Measurements from ENCODE around the gene DLGAP1. TPM values are rescaled to one million over a fixed set of nuclear protein-coding genes. Genes with fewer than 3 reads are reported as not detected.
A peak's percentile ranks its signal among the peaks of the same experiment; 100 is the strongest.

The DLGAP1 gene
- total and polyA plus RNA-seq, 2 of the 13 experiments (the other 11 are each of a cell fraction or from before 2014, with no cell fraction given), result 0.01 TPM; not detected in 1

- TF ChIP-seq TFDP2 (CRISPR knock-in tag; IDR thresholded peaks at IDR 0.05) (no peak), MAFK (conservative IDR thresholded peaks at IDR 0.05 in 1 of 2, IDR thresholded peaks at IDR 0.05 in 1 of 2; ENCODE audit: low read length in 2 of 2) (peak; percentile 77 to 92), ZMYM4 (CRISPR knock-in tag; IDR thresholded peaks at IDR 0.05) (no peak), ZNF552 (CRISPR knock-in tag; IDR thresholded peaks at IDR 0.05; ENCODE audit: borderline replicate concordance) (no peak), RELA (CRISPR knock-in tag; IDR thresholded peaks at IDR 0.05) (no peak), HOMEZ (CRISPR knock-in tag; IDR thresholded peaks at IDR 0.05; ENCODE audit: low read depth) (peak; percentile 69; the same call in 1 of the 2 replicates), SPEN (CRISPR knock-in tag; IDR thresholded peaks at IDR 0.05; ENCODE audit: low read depth) (no peak), SCMH1 (CRISPR knock-in tag; IDR thresholded peaks at IDR 0.05; ENCODE audit: borderline replicate concordance) (no peak), TIGD3 (CRISPR knock-in tag; IDR thresholded peaks at IDR 0.05; ENCODE audit: borderline replicate concordance) (no peak), POGZ (CRISPR knock-in tag; IDR thresholded peaks at IDR 0.05) (no peak), THAP11 (CRISPR knock-in tag; IDR thresholded peaks at IDR 0.05) (0 out of 2 replicates have a peak, but pooled peaks have one; percentile 4), ZBTB33 (CRISPR knock-in tag; IDR thresholded peaks at IDR 0.05) (0 out of 2 replicates have a peak, but pooled peaks have one; percentile 17), AKAP8 (CRISPR knock-in tag; IDR thresholded peaks at IDR 0.05) (no peak), FOXJ3 (CRISPR knock-in tag; IDR thresholded peaks at IDR 0.05; ENCODE audit: borderline replicate concordance) (no peak), RARG (CRISPR knock-in tag; IDR thresholded peaks at IDR 0.05; ENCODE audit: low read depth) (no peak), TBX2 (CRISPR knock-in tag; IDR thresholded peaks at IDR 0.05; ENCODE audit: borderline replicate concordance) (no peak), SNAPC4 (CRISPR knock-in tag; IDR thresholded peaks at IDR 0.05) (no peak)
Observed at GRCh38 chr18:3652380-3653262, 802.5 kb downstream of the DLGAP1 start (continued).

All from HepG2 (cell line).